GM12875 (cell line): ENCODE measurements around the gene JMJD6.
A peak's percentile ranks its signal among the peaks of the same experiment; 100 is the strongest.
"Not testable (repeated sequence)": the region's sequence is repeated elsewhere in the genome, so short reads cannot be mapped to it uniquely, and the experiment has no call there.

ENCODE experiments used
- H3K4me3 ChIP-seq: one replicate; pipeline ENCODE4 v1.5.1; 2011; ENCODE audit warnings: low read depth, low read length, control low read depth
- TF ChIP-seq, protein P1 (sequence below): IDR thresholded peaks from 2 replicates; pipeline ENCODE4 v1.5.1; 2011; ENCODE audit warnings: low read depth, mild to moderate bottlenecking, control low read depth, inconsistent platforms, low read length, moderate library complexity, borderline replicate concordance; ENCODE audit not compliant: insufficient read depth

The JMJD6 gene

DNA sequence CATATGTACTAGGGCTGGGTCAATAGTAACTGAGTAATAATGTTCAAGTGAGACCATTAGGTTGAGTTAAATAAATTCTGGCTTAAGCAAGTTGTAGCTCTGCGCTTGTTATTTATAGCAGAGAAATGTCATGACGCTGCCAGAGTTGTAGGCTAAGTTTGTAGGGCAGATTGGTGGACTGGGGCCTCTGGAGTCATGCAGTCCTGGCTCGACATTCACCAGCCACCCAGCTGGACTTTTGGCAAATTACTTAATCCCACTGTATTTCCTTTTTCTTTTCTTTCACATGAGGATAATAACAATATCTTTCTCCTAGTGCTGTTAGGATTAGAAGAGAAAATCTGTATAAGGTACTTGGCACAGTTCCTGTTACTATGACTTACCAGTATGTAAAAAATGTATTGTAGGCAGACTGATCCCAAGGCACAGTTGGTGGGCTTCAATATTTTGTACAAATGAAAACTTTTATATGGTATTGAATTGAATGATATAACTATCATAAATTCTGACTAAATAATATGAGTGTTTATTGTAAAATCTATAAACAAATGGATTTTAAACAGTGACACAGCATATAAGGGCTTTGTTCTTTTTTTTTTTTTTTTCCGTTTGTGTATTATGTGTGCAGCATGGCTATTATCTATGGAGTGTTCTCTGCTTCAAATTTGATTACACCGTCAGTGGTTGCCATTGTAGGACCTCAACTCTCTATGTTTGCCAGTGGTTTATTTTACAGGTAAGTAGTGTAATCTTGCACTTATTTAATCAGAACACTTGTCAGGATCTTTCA is 14.1 kb upstream of the JMJD6 start:
- no peak overlapping the region for H3K4me3 ChIP-seq

DNA sequence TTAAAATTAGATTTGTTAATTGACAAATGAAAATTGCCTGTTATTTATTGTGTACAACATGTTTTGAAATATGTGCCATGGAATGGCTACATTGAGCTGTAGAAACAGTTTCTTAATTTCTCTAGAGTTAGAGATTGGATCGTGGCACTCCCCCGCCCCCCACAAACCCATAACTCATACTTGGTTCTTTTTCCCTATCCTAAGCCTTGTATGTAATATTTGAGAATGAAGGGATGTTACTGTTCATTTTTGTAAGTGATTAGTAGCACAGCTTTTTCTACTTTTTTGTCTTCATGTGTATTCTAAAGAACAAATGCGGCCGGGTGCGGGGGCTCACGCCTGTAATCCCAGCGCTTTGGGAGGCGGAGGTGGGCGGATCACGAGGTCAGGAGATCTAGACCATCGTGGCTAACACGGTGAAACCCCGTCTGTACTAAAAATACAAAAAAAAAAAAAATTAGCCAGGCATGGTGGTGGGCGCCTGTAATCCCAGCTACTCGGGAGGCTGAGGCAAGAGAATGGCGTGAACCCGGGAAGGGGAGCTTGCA is 13.2 kb upstream of the JMJD6 start:
- not testable (repeated sequence) for H3K4me3 ChIP-seq

More for the DNA sequence above, 14.1 kb upstream of the JMJD6 start:
- TF ChIP-seq, protein P1, sequence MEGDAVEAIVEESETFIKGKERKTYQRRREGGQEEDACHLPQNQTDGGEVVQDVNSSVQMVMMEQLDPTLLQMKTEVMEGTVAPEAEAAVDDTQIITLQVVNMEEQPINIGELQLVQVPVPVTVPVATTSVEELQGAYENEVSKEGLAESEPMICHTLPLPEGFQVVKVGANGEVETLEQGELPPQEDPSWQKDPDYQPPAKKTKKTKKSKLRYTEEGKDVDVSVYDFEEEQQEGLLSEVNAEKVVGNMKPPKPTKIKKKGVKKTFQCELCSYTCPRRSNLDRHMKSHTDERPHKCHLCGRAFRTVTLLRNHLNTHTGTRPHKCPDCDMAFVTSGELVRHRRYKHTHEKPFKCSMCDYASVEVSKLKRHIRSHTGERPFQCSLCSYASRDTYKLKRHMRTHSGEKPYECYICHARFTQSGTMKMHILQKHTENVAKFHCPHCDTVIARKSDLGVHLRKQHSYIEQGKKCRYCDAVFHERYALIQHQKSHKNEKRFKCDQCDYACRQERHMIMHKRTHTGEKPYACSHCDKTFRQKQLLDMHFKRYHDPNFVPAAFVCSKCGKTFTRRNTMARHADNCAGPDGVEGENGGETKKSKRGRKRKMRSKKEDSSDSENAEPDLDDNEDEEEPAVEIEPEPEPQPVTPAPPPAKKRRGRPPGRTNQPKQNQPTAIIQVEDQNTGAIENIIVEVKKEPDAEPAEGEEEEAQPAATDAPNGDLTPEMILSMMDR: no peak

DNA sequence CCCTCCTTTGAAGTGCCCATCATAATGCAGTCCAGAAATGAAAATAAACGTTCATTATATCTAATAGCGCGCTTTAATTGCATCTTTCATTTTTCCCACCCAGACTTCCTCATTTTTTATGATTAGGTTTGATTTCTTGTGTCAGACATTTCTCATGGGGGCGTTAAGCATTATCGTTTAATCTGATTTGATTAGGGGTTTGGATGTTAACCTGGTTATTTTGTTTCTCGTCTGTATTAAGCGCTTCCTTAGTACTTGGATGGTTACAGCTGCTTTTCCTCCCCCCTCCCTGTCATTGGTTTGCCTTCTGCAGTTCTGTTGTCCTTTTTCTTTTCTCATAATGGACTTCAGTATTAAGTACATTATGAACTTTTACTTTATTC is 12.1 kb upstream of the JMJD6 start:
- TF ChIP-seq, protein P1: no peak
- peak overlapping the region; percentile 73 for H3K4me3 ChIP-seq

DNA sequence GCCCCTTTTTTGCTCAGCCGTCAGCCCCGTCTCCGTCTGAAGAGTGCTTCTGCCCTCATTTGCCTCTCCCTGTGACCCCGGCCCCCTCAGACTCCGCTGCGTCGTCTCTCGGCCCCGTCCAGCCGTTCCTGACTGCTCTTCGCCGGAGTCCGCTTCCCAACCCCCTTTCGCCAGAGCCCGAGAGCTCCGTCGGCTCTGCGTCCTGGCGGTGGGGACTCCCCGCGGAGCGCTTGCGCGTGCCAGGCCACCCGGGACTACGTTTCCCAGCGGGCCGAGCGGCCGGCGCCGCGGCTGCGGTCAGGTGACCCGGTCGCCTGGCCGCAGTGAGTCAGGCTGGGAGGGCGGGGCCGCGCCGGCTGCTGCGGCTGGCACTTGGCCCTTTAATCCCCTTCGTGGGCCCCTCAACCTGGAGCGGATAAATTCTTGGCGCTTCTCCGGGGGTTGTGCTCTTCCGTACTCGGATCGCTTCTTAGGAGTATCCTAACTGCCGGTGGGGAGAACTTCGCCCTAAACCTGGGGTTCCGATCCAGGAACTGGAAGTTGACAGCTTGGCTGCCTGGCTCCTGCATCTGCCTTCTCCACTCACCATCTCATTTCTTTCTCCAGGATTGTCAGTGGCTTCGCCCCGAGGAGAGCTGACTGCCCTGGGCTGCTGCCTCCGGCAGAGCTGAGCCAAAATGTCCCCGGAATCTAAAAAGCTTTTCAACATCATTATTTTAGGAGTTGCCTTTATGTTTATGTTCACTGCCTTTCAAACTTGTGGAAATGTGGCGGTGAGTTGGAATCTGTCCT is 11.5 kb upstream of the JMJD6 start, which contains the start of gene MFSD11:
MFSD11 (plus strand) TSS at position 444 of the 792 bp plus-strand sequence; CDS start at position 678, 234 bp downstream.
- TF ChIP-seq, protein P1: no peak
- peak within 1 kb of the TSS; percentile 91 for H3K4me3 ChIP-seq

DNA sequence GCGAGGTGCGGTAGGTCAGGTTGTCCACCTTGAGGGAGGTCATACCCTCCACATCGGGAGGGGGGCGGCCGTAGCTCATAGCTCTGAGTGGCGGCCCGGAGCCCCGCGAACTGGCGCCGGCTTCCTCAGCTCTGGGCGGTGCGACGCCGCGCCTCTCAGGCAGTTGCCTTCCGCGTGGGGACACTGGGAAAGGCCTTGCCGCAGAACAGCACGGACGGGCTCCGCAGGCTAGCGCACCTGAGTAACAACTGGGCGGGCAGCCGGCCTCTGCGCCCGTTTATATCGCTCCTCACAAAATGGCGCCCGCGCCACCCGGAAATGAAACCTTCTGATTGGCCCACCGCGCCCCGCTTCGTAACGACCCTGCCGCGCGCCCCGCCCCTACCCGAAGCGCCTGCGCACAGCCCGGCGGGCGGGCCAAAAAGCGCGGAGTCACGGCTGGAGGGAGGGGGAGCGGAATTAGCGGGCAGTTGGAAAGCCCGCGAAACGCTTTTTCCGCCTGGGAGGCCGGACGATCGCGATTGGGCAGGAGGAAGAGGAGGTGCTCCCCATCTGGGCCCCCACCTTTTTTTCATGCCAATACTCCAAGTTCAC is 10.8 kb upstream of the JMJD6 start, which contains the start of gene SRSF2:
SRSF2 (minus strand) TSS at position 250 of the 594 bp plus-strand sequence; CDS start at position 79, 171 bp downstream.
- H3K4me3 ChIP-seq: peak within 1 kb of the TSS; percentile 91
- TF ChIP-seq, protein P1: no peak

DNA sequence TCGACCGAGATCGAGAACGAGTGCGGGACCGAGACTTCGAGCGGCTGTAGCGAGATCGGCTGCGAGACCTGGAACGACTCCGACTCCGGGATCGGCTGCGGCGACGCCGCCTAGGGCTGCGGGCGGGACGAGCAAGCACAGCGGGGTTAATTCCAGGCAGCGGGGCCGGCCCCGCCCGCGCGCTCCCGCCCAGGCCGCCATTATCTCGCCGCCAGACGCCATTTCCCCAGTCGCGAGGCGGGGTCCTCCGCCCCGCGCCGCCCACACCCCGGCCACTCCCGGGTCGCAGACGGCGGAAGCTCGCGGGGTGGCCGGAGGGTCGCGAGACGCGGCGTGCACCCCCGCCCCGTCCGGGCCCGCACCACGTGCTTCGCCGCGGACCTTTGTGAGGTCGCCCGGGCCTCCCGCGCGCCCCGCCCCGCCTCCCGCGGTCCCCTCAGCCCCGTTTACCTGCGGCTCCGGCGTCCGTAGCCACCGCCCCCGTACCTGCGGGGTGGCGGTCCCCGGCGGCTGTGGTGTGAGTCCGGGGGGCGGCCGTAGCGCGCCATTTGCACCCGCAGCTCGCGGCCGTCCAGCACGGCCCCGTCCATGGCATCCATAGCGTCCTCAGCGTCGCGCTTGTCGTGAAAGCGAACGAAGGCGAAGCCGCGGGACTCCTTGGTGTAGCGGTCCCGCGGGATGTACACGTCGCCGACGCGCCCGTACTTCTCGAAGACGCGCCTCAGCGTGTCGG is 10.1 kb upstream of the JMJD6 start:
- TF ChIP-seq, protein P1: no peak
- H3K4me3 ChIP-seq: peak overlapping the region; percentile 91
